SK-MEL-5 (cell line): ENCODE results near the gene ITGB8. TPM values are rescaled to one million over a fixed set of nuclear protein-coding genes. Genes with fewer than 3 reads are reported as not detected.

ENCODE experiments used
- DNase-seq: peaks from one replicate; pipeline ENCODE4 v3.0.0-alpha.2; 2016; ENCODE audit warnings: low read depth, low spot score
- in situ Hi-C: cut with HindIII; loops from 2 replicates; pipeline ENCODE4 v1.10.0; 2016; ENCODE audit warnings: low sequenced_read_pairs, high pct_unique_total_duplicates, low pct_unique_long_range_greater_than_20kb
- total RNA-seq: library from RNA; depleted of rRNA; stranded (reverse); fragments of >200 nt; shearing (Covaris generic); gene quantifications from 2 replicates; pipeline ENCODE4 v1.2.3, GENCODE V29; 2014

ITGB8 gene
- total RNA-seq, 1 experiment from 2014 or later: 57.2 TPM

DNA sequence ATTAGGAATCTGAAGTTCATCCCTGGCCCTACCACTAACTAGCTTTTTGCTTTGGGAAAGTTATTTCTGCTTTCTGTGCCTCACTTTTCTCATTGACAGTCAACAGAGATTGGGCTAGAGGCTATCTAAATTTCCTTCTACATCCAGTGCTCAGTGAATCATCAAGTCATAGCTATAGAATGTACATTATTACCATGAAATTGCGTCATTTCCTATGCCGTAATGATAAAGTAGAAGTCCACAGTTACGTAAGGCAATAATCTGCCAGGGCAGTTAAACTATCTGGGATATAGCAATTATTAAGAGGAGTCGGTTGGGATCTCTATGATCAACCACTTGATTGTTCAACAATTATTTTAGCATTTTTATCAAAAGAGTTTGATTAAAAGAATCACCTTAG lies 64.4 kb downstream of the ITGB8 start:
- DNase-seq: no peak
- in situ Hi-C loops: no loop called here

- in situ Hi-C loops: no loop called here
- no peak for DNase-seq
Measured at GRCh38 chr7:20395511-20395910, 64.8 kb downstream of the ITGB8 start.

GRCh38 chr7:20399521-20399920 lies 68.8 kb downstream of the ITGB8 start:
- in situ Hi-C loops: no loop called here
- DNase-seq: peak; percentile 98

- in situ Hi-C loops: no loop called here
- no peak for DNase-seq
Measured at GRCh38 chr7:20401861-20402746, 71.4 kb downstream of the ITGB8 start.

- no peak for DNase-seq
- in situ Hi-C loops: no loop called here
Measured at GRCh38 chr7:20402747-20403230, 72.1 kb downstream of the ITGB8 start.

GRCh38 chr7:20403331-20403730 lies 72.6 kb downstream of the ITGB8 start:
- in situ Hi-C loops: no loop called here
- peak; percentile 30 for DNase-seq

GRCh38 chr7:20404320-20404719 lies 73.6 kb downstream of the ITGB8 start:
- in situ Hi-C loops: no loop called here
- DNase-seq: no peak

DNA sequence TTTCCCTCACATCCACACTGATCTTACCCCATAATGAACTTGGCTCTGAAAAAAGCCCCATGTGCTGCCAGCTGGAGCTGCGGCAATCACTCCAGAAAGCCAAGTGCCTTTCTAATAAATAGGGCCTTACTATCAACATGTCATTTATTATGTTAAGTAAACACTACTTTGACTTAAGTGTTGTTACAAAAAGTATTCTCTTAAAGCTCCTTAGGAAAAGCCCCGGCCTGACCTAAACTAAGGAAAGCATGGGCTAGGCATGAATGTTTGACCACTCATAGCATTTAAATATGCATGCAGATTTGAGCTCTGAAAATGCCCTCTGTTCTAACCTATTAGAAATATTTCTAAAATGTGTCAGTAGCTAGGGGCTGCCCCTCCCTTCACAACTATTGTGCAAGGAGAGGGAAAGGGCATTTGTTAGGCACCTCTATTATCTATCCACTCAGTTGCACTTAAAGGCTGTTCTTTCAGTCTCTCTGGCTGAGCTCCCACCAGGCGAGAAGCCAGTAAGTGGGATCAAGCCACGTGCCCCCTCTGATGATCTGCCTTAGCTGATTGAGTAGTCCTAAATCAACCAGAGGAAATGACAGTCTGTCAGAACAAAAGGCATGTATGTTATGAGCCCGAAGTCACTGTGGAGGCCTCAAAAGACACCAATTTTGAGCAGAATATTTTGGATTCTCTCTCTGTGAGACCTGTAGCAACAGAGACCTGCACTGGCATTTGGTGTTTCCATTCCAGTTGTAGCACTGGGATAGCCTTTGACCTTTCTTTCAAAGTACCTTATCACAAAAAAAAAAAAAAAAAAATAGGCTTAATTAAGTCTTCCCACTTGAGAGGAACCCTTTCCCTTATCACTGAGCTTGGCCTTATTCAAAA lies 77.1 kb downstream of the ITGB8 start:
- in situ Hi-C loops: no loop called here

DNA sequence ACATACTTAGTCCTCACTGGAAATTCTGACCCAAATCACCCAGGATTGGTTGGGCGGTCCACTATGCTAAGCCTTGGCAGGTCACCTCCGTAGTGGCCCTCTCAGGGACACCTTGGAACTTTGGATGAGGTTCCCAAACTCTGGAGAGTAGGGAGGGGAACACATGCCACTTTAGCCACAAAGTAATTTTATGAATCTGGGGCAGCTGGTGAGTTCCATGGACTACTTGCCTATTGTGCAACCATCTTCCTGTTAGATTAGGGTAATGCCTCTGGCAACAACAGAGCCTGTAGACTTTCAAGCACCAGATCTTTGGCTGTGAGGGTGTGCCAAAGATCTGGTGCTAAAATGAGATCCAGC lies 77.7 kb downstream of the ITGB8 start:
- in situ Hi-C loops: no loop called here
- peak; percentile 76 for DNase-seq

More for the DNA sequence above, 77.1 kb downstream of the ITGB8 start:
- peak; percentile 99 for DNase-seq

DNA sequence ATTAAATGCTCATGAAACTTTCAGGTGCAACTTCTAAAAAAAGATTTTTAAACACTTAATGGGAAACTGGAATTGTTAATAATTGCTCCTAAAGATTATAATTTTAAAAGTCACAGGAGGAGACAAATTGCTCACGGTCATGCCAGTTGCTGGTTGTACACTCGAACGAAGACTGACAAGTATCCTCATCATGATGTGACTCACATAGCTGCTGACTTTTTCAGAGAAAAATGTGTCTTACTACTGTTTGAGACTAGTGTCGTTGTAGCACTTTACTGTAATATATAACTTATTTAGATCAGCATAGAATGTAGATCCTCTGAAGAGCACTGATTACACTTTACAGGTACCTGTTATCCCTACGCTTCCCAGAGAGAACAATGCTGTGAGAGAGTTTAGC lies 79.3 kb downstream of the ITGB8 start:
- in situ Hi-C loops: no loop called here
- no peak for DNase-seq

DNA sequence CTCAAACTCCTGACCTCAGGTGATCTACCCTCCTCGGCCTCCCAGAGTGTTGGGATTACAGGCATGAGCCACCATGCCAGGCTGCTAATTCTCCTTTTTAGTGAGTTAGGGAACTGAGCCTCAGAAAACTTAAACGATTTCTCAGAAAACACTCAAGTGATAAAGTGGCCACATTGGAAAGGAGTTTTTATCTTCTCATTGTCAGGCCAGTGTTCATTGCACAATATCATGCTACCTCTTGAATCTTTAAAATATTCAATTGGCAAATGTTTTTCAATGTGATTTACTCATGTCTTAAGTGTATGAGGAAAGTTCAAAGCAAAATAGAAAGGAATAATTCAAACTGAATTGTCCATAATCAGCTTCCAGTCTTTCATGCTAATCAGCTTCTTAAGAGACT lies 80.7 kb downstream of the ITGB8 start:
- in situ Hi-C loops: no loop called here

GRCh38 chr7:20412032-20412431 lies 81.3 kb downstream of the ITGB8 start:
- in situ Hi-C loops: no loop called here
- DNase-seq: no peak

More for the DNA sequence above, 80.7 kb downstream of the ITGB8 start:
- DNase-seq: no peak

- in situ Hi-C loops: no loop called here
- DNase-seq: no peak
Measured at GRCh38 chr7:20417260-20417659, 86.6 kb downstream of the ITGB8 start.

DNA sequence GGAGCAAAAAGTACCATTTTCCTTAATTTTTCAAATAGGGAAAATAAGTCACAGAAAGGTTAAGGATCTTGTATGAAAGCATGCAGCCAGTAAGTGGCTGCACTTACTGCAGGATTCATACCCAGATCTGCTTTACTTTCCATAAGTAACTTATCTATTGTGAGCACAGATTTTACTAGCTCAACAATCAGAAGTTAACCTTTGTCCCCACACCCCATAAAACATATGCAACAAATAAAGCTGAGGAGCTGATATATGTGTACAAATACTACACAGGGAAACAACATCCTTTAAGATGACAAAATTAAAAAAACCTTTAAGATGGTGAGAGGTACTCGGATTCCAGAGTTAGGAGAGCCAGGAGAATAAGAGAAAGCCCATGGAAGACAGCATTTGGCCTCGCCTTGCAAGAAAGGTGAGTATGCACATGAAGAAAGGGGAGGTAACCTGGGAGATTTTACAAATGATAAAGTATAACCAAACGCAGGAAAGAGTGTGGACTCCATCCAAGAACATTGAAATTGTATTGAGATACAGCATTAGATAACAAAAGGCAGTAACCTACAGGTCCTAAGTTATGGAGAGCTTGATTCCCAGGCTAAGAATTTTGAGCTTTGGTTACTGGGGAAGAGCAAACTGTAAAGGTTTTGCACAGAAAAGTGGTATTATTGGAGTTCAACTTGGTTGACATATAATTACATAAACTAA lies 87.1 kb downstream of the ITGB8 start:
- in situ Hi-C loops: no loop called here

DNA sequence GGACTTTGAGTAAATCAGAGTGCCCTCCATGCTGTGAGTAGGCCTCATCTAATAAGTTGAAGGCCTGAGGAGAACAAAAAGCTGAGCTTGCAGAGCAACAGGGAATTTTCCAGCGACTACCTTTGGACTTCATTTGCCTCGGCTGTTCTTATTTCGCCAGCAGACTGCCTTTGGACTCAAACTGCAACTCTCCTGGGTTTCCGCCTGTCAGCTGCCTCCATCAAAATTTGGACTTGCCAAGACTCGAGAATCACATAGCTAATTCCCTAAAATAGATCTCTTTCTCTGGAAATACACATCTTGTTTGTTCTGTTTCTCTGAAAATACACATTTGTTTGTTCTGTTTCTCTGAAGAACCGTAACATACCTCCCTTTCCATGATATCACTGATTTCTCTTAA lies 93.8 kb downstream of the ITGB8 start:
- in situ Hi-C loops: no loop called here

More for the DNA sequence above, 87.1 kb downstream of the ITGB8 start:
- no peak for DNase-seq

GRCh38 chr7:20430664-20431063 lies 100.0 kb downstream of the ITGB8 start:
- in situ Hi-C loops: no loop called here

More for the DNA sequence above, 93.8 kb downstream of the ITGB8 start:
- no peak for DNase-seq

DNA sequence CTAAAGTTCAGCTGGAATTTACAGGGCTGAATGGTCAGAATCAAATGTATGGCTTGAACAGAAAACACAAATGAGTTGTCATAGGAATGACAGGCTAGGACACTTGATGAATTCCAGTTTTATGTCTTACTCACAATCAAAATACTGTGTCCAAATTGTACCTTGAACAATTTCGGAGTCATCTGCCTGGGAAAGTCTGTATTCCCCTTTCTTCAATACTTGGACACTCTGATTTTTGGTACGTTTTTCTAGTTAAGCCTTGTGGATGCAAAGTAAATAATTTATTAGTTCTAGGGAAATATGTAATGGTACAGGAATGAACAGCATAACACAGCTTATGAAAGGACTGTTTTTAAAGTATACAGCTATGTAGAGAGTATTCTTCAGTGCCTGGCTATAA lies 100.4 kb downstream of the ITGB8 start:
- no peak for DNase-seq
- in situ Hi-C loops: no loop called here

More at GRCh38 chr7:20430664-20431063, 100.0 kb downstream of the ITGB8 start:
- no peak for DNase-seq

DNA sequence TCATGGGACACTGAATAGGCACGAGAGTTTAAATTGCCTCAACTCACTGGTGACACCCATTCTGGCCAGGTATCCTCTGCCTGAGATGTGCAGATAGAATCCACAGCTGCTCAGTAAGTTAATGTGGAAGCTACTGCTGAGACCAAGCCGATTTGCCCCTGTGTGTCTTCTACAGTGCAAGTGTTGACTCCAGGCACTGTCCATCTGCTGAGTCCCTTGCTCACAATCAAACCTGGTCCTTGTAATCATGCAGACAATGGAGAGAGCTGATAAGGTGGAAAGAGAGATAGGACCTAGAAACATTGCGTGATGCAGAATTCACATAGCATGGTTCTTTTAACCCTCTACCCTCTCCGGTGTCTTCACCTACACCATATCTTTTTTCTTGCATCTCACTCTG lies 101.4 kb downstream of the ITGB8 start:
- in situ Hi-C loops: no loop called here
- DNase-seq: no peak
